ENCODE results near the gene EMP1. TPM values are rescaled to one million over a fixed set of nuclear protein-coding genes. Genes with fewer than 3 reads are reported as not detected.

The EMP1 gene
- total and polyA plus RNA-seq, 5 donors from 2014 or later, result 0.15 to 1.6 (median 0.38) TPM; not detected in 2

DNA sequence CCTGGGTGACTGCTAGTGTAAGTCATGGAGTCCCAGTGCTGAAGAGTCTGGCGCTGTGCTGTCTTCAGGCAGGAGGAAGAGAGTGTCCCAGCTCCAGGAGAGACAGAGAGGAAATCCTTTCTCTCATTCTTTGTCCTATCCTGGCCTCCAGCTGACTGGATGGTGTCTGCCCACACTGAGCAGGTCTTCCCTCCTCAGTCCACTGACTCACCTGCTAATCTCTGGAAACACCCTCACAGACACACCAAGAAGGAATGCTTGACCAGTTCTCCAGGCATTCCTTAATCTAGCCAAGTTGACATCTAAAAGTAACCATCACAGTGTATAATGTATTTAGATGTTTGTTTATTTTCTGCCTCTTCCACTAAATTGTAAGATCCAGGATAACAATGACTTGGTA is 53.9 kb downstream of the EMP1 start:
- Mint-ChIP-seq H3K4me3 (no peak overlapping the region), H3K9me3 (peaks cover 0 to 3% (median 0%) of the 10 kb centered on the region in 7 donors), H3K36me3 (no peaks in the 10 kb centered on the region), H3K4me1 (peaks cover 0 to 3% (median 0%) of the 10 kb centered on the region in 4 donors), H3K27me3 (peaks cover 27% of the 10 kb centered on the region), H3K27ac (no peak overlapping the region)
- Histone ChIP-seq H3K36me3 (ENCODE audit: control insufficient read depth, insufficient read depth, low read length) (no peaks in the 10 kb centered on the region), H3K27me3 (ENCODE audit: control insufficient read depth, insufficient read depth, low read length) (peaks cover 8% of the 10 kb centered on the region), H3K4me1 (ENCODE audit: control insufficient read depth, insufficient read depth, low read length, poor library complexity, severe bottlenecking) (no peaks in the 10 kb centered on the region), H3K4me3 (ENCODE audit: low read depth, low read length) (no peak overlapping the region), H3K27ac (ENCODE audit: insufficient read depth, low read length, poor library complexity, severe bottlenecking) (no peak overlapping the region), H3K9me3 (ENCODE audit: control insufficient read depth in 2 of 2, low read length in 2 of 2) (no peaks in the 10 kb centered on the region)
- no peak for ATAC-seq (ENCODE audit: low read depth in 2 of 2)
- DNase-seq, result no peak

DNA sequence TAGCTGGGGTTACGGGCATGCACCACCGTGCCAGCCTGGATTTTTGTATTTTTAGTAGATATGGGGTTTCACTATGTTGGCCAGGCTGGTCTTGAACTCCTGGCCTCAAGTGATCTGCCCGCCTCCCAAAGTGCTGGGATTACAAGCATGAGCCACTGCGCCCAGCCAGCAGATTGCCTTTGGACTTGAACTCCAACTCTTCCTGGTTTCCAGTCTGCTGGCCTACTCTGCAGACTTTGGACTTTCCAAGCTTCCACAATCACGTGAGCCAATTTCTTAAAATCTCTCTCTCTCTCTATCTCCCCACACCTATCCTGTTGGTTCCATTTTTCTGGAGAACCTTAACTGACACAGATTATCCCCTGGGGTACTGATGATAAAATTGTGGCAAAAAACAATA is 55.0 kb downstream of the EMP1 start:
- no peaks in the 10 kb centered on the region for H3K36me3 ChIP-seq (ENCODE audit: control insufficient read depth, insufficient read depth, low read length)
- H3K4me1 Mint-ChIP-seq, result peaks cover 0 to 5% (median 3%) of the 10 kb centered on the region in 4 donors
- no peak overlapping the region for H3K4me3 Mint-ChIP-seq
- no peak for DNase-seq
- no peaks in the 10 kb centered on the region for H3K9me3 ChIP-seq (ENCODE audit: control insufficient read depth in 2 of 2, low read length in 2 of 2)
- no peaks in the 10 kb centered on the region for H3K36me3 Mint-ChIP-seq
- peaks cover 8% of the 10 kb centered on the region for H3K27me3 ChIP-seq (ENCODE audit: control insufficient read depth, insufficient read depth, low read length)
- H3K27me3 Mint-ChIP-seq, result peaks cover 32% of the 10 kb centered on the region
- no peak overlapping the region for H3K27ac Mint-ChIP-seq
- no peak overlapping the region for H3K4me3 ChIP-seq (ENCODE audit: low read depth, low read length)
- peaks cover 0 to 3% (median 0%) of the 10 kb centered on the region in 7 donors for H3K9me3 Mint-ChIP-seq
- H3K4me1 ChIP-seq (ENCODE audit: control insufficient read depth, insufficient read depth, low read length, poor library complexity, severe bottlenecking), result peaks cover 5% of the 10 kb centered on the region
- ATAC-seq (ENCODE audit: low read depth in 2 of 2), result no peak
- no peak overlapping the region for H3K27ac ChIP-seq (ENCODE audit: insufficient read depth, low read length, poor library complexity, severe bottlenecking)

DNA sequence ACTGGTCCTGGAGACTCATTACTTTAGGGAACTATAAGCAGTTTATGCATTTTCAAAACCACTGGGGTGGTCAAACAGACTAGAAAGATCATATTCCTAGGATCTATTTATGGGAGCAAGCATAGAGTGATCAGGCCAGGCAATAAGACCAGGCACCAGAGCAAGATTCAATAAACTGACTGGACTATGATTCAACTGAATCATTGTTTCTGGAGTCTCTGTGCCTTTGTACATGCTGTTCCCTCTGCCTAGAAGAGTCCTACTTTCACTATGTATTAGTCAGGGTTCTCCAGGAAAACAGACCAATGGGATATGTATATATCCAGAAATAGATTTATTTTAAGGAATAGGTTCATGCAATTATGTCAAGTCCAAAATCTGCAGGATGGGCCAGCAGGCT is 55.5 kb downstream of the EMP1 start:
- no peak overlapping the region for H3K4me3 ChIP-seq (ENCODE audit: low read depth, low read length)
- DNase-seq (no peak), ATAC-seq (ENCODE audit: low read depth in 2 of 2) (no peak)
- no peaks in the 10 kb centered on the region for H3K36me3 ChIP-seq (ENCODE audit: control insufficient read depth, insufficient read depth, low read length)
- H3K36me3 Mint-ChIP-seq, result no peaks in the 10 kb centered on the region
- H3K4me3 Mint-ChIP-seq, result no peak overlapping the region
- H3K27me3 Mint-ChIP-seq, result peaks cover 32% of the 10 kb centered on the region
- H3K9me3 Mint-ChIP-seq, result peaks cover 0 to 3% (median 0%) of the 10 kb centered on the region in 7 donors
- peaks cover 0 to 5% (median 3%) of the 10 kb centered on the region in 4 donors for H3K4me1 Mint-ChIP-seq
- no peak overlapping the region for H3K27ac ChIP-seq (ENCODE audit: insufficient read depth, low read length, poor library complexity, severe bottlenecking)
- H3K27ac Mint-ChIP-seq, result no peak overlapping the region
- H3K27me3 ChIP-seq (ENCODE audit: control insufficient read depth, insufficient read depth, low read length), result peaks cover 8% of the 10 kb centered on the region
- peaks cover 5% of the 10 kb centered on the region for H3K4me1 ChIP-seq (ENCODE audit: control insufficient read depth, insufficient read depth, low read length, poor library complexity, severe bottlenecking)
- no peaks in the 10 kb centered on the region for H3K9me3 ChIP-seq (ENCODE audit: control insufficient read depth in 2 of 2, low read length in 2 of 2)

DNA sequence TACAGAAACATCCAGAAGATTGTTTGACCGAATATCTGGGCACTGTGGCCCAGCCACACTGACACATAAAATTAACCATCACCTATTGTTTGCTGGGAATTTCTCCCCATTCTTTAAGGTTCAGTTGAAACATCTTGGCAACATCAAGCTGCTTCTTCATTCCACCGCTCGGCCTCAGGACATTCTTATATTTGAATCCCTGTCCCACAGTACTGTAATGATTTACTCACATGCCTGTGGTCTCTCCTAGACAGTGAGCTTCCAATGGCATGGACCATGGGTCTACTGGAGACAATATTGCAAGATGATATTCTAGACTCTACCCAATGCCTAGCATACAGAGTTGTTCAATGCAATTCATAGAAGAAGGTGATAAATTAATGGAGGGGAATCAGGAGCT is 56.1 kb downstream of the EMP1 start:
- H3K36me3 Mint-ChIP-seq, result no peaks in the 10 kb centered on the region
- ATAC-seq (ENCODE audit: low read depth in 2 of 2), result no peak

DNA sequence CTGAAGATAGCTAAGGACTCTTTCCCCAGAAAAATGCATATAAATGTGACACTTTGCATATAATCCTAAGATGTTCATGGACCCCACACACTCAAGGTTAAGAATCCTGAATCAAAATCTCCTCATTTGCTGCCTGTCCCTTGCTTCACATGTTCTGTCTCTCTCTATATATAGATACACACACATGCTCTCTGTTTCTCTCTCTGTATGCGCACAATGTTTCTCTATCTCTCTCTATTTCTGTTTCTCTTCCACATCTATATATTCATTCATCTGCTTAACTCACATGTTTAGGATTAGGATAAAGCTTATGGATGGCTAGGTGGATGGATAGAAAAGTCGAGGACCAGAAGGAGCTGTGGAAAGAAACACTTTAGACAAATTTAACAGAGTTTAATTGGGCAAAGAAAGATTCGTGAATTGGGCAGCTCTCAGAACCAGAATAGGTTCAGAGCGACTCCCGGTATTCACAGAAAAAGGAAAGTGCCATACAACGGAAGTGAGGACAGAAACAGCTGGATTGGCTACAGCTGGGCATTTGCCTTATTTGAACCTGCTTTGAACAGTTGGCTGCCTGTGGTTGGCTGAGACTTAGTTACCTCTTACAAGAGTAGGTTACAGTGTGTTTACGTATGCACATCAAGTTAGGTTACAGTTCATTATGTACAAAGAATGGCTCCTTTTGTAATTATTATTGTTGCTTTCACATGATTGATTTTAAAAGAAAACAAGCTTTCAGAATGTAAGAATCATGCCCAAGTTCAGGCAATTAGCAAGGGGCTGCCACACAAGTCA is 57.6 kb downstream of the EMP1 start:
- peaks cover 7% of the 10 kb centered on the region for H3K27me3 ChIP-seq (ENCODE audit: control insufficient read depth, insufficient read depth, low read length)
- no peak overlapping the region for H3K27ac ChIP-seq (ENCODE audit: insufficient read depth, low read length, poor library complexity, severe bottlenecking)
- no peak overlapping the region for H3K27ac Mint-ChIP-seq
- peaks cover 0 to 3% (median 0%) of the 10 kb centered on the region in 7 donors for H3K9me3 Mint-ChIP-seq
- H3K9me3 ChIP-seq (ENCODE audit: control insufficient read depth in 2 of 2, low read length in 2 of 2), result no peaks in the 10 kb centered on the region
- no peak overlapping the region for H3K4me3 Mint-ChIP-seq
- ATAC-seq (ENCODE audit: low read depth in 2 of 2) (no peak), DNase-seq (no peak)
- peaks cover 0 to 5% (median 3%) of the 10 kb centered on the region in 4 donors for H3K4me1 Mint-ChIP-seq
- peaks cover 5% of the 10 kb centered on the region for H3K4me1 ChIP-seq (ENCODE audit: control insufficient read depth, insufficient read depth, low read length, poor library complexity, severe bottlenecking)
- peaks cover 25% of the 10 kb centered on the region for H3K27me3 Mint-ChIP-seq
- H3K36me3 ChIP-seq (ENCODE audit: control insufficient read depth, insufficient read depth, low read length), result no peaks in the 10 kb centered on the region
- H3K4me3 ChIP-seq (ENCODE audit: low read depth, low read length), result no peak overlapping the region
- H3K36me3 Mint-ChIP-seq, result no peaks in the 10 kb centered on the region

More for the DNA sequence above, 56.1 kb downstream of the EMP1 start:
- H3K27ac Mint-ChIP-seq, result no peak overlapping the region
- peaks cover 32% of the 10 kb centered on the region for H3K27me3 Mint-ChIP-seq
- H3K9me3 ChIP-seq (ENCODE audit: control insufficient read depth in 2 of 2, low read length in 2 of 2), result no peaks in the 10 kb centered on the region
- H3K36me3 ChIP-seq (ENCODE audit: control insufficient read depth, insufficient read depth, low read length), result no peaks in the 10 kb centered on the region
- no peak for DNase-seq
- no peak overlapping the region for H3K27ac ChIP-seq (ENCODE audit: insufficient read depth, low read length, poor library complexity, severe bottlenecking)
- H3K27me3 ChIP-seq (ENCODE audit: control insufficient read depth, insufficient read depth, low read length), result peaks cover 7% of the 10 kb centered on the region
- H3K4me1 ChIP-seq (ENCODE audit: control insufficient read depth, insufficient read depth, low read length, poor library complexity, severe bottlenecking), result peaks cover 5% of the 10 kb centered on the region
- H3K4me3 ChIP-seq (ENCODE audit: low read depth, low read length), result no peak overlapping the region
- H3K4me3 Mint-ChIP-seq, result no peak overlapping the region
- peaks cover 0 to 5% (median 3%) of the 10 kb centered on the region in 4 donors for H3K4me1 Mint-ChIP-seq
- H3K9me3 Mint-ChIP-seq, result peaks cover 0 to 3% (median 0%) of the 10 kb centered on the region in 7 donors

DNA sequence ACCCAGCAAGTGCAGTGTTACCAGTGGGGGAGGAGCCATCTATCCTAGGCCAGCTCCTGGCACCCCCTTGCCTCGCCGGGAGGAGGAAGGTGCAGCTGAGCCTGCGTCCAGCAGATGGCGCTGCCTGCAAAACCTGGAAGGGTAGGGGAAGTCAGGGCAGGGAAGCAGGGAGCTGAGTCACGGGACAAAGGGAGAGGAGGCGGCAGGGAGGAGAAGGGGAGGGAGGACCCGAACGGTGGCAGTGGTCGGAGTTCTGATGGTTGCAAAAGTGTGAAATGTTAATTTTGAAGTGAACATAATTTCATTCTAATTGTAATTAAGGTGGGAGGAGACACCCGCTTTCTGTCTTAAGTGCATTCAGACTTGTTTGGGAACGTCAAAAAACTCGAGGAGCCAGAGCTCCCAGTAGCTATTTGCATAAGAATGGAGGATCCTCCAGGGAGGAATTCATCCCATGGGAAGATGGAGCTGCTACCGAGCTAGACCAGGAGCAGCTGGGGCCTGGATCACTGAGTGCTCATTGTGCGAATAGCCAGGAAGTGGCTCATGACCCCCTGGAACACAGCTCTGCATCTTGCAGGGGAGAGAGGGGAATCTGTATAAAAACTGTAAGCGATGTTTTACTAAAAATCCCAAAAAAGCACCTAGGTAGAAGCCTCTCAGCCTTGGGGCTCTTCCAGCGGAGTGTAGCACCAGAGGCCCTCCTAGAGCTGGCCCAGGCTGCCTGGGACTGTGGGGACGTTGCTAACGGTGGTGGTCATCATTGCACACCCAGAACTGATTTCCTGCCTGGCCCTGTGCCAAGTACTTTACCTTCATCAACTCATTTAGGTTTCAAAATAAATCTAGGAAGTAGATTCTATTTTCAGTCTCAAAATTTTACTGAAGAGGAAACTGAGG is 59.5 kb downstream of the EMP1 start:
- Histone ChIP-seq H3K4me3 (ENCODE audit: low read depth, low read length) (no peak overlapping the region), H3K9me3 (ENCODE audit: control insufficient read depth in 2 of 2, low read length in 2 of 2) (no peaks in the 10 kb centered on the region), H3K27ac (ENCODE audit: insufficient read depth, low read length, poor library complexity, severe bottlenecking) (no peak overlapping the region), H3K36me3 (ENCODE audit: control insufficient read depth, insufficient read depth, low read length) (no peaks in the 10 kb centered on the region), H3K27me3 (ENCODE audit: control insufficient read depth, insufficient read depth, low read length) (no peaks in the 10 kb centered on the region), H3K4me1 (ENCODE audit: control insufficient read depth, insufficient read depth, low read length, poor library complexity, severe bottlenecking) (peaks cover 5% of the 10 kb centered on the region)
- no peaks in the 10 kb centered on the region for H3K9me3 Mint-ChIP-seq
- peaks cover 0 to 5% (median 3%) of the 10 kb centered on the region in 4 donors for H3K4me1 Mint-ChIP-seq
- DNase-seq (peak; percentile 52 to 76 (median 54)), ATAC-seq (ENCODE audit: low read depth in 2 of 2) (peak; percentile 84 to 89)
- no peak overlapping the region for H3K4me3 Mint-ChIP-seq
- H3K27me3 Mint-ChIP-seq, result peaks cover 16% of the 10 kb centered on the region
- no peak overlapping the region for H3K27ac Mint-ChIP-seq
- no peaks in the 10 kb centered on the region for H3K36me3 Mint-ChIP-seq

DNA sequence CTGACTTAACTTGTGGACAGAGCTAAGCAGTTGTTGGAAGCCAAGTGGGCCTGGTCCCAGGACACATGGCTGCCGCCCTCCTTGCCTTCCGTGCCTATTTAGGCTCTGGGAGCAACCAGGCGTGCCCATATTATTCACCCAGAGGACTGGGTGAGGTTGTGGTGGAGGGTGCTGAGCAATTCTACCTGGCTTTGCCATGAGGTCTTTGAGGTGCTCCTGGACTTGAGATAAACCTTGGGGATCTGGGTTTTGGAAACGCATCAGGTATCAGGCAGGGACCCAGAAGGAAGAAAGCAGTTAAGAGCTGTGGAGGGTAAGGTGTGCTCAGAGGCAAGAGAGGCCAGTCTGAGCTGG is 60.1 kb downstream of the EMP1 start:
- H3K9me3 ChIP-seq (ENCODE audit: control insufficient read depth in 2 of 2, low read length in 2 of 2), result no peaks in the 10 kb centered on the region
- Mint-ChIP-seq H3K27me3 (peaks cover 11% of the 10 kb centered on the region), H3K27ac (no peak overlapping the region), H3K4me1 (peaks cover 0 to 5% (median 3%) of the 10 kb centered on the region in 4 donors), H3K4me3 (no peak overlapping the region), H3K36me3 (no peaks in the 10 kb centered on the region), H3K9me3 (no peaks in the 10 kb centered on the region)
- DNase-seq (no peak), ATAC-seq (ENCODE audit: low read depth in 2 of 2) (no peak)
- no peak overlapping the region for H3K4me3 ChIP-seq (ENCODE audit: low read depth, low read length)
- no peaks in the 10 kb centered on the region for H3K36me3 ChIP-seq (ENCODE audit: control insufficient read depth, insufficient read depth, low read length)
- H3K4me1 ChIP-seq (ENCODE audit: control insufficient read depth, insufficient read depth, low read length, poor library complexity, severe bottlenecking), result peaks cover 5% of the 10 kb centered on the region
- no peak overlapping the region for H3K27ac ChIP-seq (ENCODE audit: insufficient read depth, low read length, poor library complexity, severe bottlenecking)
- no peaks in the 10 kb centered on the region for H3K27me3 ChIP-seq (ENCODE audit: control insufficient read depth, insufficient read depth, low read length)

All from CD4-positive, CD25-positive, alpha-beta regulatory T cell (primary cell).